HG03103 (cell line): ENCODE results near the gene NDN.
"Not testable (repeated sequence)": the region's sequence is repeated elsewhere in the genome, so short reads cannot be mapped to it uniquely, and the experiment has no call there.

Source experiments
- ATAC-seq: cut with Tn5 transposase; IDR thresholded peaks from one replicate; pipeline ENCODE4 v1.9.1; 2021; ENCODE audit warnings: low read depth; ENCODE audit not compliant: unreplicated experiment

The NDN gene, protein sequence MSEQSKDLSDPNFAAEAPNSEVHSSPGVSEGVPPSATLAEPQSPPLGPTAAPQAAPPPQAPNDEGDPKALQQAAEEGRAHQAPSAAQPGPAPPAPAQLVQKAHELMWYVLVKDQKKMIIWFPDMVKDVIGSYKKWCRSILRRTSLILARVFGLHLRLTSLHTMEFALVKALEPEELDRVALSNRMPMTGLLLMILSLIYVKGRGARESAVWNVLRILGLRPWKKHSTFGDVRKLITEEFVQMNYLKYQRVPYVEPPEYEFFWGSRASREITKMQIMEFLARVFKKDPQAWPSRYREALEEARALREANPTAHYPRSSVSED

DNA sequence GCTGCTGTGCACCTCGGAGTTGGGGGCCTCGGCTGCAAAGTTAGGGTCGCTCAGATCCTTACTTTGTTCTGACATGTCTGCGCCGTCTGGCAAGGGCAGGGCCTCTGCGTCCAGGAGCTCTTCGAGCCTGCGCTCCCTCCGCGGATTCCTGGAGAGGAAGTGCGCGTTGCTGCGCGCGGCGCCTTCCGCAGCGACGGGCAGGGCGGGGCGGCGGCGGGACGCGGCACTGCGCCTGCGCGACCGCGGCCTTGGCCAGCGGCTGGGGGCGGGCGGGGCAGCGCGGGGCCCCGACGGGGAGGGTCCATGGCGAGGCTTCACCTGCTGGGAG is at the start of gene NDN:
Gene NDN, minus strand, starts transcription at position 163 of the 328 bp plus-strand sequence. Its CDS starts 88 bp downstream, at position 75.
- no peak for ATAC-seq

DNA sequence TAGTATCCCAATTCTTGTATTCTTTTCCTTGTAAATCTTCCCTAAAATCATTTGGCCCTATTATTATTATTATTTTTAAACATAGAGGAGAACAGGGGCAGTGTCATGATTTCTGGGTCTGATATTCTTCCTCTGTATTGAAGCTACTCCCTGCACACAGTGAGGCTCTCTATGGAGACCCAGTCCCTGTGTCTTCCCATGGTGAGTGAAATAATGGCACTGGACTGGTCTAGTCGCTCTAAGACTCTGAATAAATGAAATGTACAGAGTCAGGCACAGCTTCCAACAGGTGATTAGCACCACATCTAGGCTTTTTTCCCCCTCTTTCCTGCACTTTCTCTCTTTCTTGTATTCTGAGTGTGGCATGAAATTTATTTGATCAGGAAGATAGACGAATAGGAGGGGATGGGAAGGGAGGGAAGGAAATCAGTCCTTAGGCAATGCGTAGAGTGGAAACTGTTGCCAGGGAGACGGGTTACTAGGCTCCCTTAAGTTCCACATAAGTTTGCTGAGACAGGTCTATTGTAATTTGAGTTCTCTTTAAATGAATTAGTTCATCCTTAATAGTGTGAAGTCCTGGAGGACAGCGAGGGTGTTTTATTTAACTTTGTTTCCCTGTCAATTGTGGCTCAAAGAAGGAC is 49.0 kb upstream of the NDN start:
- no peak for ATAC-seq

DNA sequence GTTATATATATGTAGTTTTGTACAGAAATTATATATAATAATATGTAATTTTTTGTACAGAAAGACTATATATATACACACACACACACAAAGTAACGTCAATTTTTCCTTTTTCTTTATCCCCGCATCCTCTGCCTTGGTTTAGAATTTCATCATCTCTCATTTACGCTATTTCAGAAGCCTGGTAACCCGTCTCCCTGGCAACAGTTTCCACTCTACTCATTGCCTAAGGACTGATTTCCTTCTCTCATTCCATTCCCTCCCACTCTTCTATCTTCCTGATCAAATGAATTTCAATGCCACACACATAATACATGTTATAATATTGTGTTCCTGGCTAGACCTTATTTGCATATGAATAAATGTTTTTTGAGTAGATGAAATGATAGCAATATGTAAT is 47.8 kb upstream of the NDN start:
- ATAC-seq, result no peak

DNA sequence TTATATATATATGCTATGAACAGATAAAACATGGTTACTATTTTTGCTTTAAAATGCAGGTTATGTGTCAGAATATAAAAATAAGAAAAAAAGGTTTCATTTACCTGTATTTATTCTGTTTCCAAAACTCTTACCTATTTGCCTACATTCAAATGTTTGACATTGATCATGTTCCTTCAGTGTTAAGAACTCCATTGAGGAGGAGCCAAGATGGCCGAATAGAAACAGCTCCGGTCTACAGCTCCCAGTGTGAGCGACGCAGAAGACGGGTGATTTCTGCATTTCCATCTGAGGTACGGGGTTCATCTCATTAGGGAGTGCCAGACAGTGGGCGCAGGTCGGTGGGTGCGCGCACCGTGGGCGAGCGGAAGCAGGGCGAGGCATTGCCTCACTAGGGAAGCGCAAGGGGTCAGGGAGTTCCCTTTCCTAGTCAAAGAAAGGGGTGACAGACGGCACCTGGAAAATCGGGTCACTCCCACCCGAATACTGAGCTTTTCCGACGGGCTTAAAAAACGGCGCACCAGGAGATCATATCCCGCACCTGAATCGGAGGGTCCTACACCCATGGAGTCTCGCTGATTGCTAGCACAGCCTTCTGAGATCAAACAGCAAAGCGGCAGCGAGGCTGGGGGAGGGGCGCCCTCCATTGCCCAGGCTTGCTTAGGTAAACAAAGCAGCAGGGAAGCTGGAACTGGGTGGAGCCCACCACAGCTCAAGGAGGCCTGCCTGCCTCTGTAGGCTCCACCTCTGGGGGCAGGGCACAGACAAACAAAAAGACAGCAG is 27.0 kb upstream of the NDN start:
- ATAC-seq, result not testable (repeated sequence)

DNA sequence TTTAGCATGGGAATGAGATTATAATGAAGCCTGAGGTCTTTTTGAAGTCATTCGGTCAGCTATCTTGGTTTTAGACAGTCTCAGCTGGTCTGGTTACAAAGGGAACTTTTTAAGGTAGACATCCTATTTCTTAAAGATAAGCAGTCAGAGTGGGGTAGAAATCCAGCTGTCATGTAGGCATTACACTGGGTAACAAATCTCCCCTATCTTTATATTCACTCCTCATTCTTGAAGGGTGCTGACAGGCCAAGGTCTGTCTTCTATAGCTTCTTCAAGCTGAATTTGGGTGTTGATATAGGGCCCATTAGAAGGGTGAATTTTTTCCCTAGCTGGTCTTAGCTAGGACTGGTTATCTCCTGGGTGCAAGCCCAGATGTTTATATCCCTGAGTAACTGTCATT is 21.2 kb upstream of the NDN start:
- ATAC-seq, result no peak

DNA sequence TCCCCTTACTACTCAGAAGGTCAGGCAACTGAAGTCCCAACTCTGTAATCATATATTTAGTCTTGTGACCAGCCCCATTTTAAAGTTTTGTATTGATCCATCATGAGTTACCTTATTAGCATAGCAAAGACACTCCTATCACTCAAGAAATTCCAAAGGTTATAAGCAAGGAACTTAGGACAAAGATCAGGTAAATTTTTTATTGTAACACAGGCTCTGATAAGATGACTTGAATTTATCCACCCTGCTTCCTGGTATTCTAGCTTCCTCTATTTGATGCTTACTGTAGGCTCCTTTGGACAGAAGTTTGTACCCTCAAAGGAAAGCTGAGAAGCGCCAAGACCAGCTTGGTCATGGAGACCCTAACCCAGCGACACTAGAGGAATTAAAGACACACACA is 8.2 kb upstream of the NDN start:
- ATAC-seq, result no peak

DNA sequence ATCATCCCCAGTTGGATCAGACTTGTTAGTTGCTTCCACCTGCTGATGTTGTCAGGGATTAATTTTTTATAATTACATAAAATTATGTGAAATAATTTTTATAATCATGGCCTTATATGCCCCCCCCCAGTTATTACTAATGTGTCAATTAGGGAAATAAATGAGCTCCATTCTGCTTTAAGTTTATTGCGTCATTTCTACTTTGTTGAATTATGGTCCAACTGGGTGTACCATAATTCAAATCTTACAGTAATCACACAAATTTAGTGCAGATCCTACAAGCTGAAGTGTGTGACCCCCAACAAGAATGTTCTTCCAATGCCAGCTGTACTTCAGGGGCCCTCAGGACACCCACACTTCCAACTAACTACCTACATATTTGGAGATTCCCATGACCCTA is 7.5 kb upstream of the NDN start:
- ATAC-seq, result no peak

DNA sequence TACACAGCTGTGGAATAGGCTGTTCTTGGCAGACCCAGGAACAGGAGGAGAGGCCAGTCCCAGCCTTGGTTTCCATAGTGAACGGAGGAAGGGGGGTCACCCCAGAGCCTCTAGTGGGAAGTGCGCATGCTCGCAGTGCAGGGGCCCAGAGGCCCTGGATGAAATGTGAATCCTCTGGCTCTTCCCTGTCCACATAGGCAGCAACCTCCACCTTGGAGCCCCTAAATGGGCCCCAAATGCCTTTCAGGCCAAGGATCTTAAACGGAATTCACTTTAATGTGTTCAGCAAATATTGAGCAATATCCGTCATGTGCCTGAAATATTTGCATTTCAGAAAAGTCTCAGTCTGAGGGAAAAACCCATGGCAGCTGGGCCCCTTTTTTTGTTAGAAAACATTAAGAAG is 3.3 kb upstream of the NDN start:
- ATAC-seq, result no peak

DNA sequence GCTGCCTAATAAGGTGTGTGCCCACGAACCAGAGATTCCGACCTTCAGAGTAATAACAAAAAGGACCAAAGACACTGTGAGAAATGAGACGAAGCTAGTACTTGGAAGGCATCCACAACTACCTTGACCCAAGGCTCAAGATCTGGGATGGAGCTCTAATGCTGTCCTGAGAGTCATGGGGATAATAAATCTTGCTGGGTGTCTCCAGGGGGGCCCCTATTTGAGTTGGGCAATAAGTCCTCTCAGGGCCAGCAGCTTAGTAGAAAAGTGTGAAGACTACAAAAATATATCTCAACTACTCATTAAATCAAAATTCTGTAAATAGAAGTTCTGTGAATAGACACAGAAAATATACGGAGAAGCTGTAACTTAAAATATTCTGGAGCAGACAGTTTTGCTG is 2.9 kb upstream of the NDN start:
- no peak for ATAC-seq

DNA sequence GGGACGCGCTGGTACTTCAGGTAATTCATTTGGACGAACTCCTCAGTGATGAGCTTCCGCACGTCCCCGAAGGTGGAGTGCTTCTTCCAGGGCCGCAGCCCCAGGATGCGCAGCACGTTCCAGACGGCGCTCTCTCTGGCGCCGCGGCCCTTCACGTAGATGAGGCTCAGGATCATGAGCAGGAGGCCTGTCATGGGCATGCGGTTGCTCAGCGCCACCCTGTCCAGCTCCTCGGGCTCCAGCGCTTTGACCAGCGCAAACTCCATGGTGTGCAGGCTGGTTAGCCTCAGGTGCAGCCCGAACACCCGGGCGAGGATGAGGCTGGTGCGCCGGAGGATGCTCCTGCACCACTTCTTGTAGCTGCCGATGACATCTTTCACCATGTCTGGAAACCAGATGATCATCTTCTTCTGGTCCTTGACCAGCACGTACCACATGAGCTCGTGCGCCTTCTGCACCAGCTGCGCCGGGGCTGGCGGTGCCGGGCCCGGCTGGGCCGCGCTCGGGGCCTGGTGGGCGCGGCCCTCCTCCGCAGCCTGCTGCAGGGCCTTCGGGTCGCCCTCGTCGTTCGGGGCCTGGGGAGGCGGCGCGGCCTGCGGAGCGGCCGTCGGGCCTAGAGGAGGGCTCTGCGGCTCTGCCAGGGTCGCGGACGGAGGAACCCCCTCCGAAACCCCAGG is 501 bp downstream of the NDN start:
- ATAC-seq, result no peak

DNA sequence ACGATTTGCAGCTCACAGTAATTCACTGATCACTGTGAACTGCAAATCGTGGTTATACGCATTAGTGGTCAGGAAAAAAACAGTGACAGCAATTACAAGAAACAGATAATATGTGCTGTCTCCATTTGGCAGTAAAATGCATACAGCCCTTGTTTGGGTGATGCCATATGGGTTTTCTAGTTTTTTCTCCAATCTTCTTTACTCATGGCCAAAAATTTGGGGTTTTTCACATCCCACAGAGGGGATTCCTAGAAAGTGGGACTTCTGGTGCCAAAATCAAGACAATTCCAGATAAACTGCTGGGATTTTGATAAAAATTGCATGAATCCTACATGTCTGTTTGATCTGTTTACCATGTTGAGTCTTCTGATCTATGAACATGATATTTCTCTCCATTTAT is 15.6 kb downstream of the NDN start:
- ATAC-seq, result no peak

DNA sequence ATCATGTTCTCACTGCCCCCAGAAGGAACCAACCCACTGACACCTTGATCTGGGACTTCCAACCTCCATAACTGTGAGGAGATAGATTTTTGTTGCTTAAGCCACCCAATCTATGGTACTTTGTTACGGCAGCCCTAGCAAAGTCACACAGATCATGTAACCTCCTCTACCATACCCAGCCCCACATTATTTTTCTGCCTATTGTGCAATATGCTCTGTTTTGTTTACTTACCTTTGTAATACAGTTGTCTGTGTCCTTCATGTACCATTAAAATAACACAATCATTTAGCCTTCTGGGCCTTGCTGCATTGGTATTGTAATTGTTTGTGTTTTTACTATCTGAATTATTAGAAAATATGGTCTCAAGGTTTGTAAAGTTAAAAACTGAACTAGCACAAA is 16.1 kb downstream of the NDN start:
- no peak for ATAC-seq

DNA sequence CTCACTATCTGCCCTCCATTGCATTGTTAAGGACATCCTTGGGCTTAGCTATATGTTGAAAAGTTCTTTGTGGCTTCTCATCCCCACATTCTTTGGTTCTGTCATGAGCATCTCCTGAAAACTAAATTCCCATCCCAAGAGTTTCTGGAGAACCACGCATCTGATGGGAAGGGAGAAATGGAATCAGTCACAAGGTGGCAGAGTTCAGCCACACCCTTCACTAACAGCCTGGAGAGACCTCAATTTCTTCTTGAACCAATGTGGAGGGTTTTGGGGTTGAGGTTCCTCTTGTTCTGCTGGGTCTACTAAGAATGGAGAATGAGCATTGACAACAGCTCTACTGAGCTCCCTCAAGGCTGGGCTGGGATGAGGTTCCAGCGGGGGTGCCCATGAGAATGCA is 23.9 kb downstream of the NDN start:
- no peak for ATAC-seq

DNA sequence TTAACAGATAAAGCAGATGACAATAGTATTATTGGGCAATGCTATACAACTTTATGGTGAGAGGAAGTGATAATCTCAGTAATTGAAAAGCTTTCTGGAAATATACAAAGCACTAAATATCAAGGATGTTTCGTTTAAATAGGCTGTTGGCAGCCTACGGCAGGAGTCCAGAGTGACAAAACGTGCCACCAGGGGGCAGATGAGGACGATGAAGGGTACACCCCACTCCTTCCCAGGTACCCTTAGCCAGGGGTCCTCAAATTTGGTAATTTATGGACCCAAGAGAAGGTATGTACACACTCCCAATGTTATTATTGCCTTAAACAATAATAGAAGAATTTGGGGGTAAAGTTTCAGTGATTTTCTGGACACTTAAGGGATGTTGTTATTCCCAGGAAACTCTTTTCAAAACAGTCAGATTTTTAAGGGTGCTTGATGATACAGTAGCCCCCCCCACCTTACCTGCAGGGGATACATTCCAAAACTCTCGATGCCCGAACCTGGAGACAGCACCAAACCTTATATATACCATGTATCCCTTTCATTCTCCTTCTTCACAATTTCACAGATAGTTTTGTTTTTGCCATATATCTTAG is 38.1 kb downstream of the NDN start:
- no peak for ATAC-seq

DNA sequence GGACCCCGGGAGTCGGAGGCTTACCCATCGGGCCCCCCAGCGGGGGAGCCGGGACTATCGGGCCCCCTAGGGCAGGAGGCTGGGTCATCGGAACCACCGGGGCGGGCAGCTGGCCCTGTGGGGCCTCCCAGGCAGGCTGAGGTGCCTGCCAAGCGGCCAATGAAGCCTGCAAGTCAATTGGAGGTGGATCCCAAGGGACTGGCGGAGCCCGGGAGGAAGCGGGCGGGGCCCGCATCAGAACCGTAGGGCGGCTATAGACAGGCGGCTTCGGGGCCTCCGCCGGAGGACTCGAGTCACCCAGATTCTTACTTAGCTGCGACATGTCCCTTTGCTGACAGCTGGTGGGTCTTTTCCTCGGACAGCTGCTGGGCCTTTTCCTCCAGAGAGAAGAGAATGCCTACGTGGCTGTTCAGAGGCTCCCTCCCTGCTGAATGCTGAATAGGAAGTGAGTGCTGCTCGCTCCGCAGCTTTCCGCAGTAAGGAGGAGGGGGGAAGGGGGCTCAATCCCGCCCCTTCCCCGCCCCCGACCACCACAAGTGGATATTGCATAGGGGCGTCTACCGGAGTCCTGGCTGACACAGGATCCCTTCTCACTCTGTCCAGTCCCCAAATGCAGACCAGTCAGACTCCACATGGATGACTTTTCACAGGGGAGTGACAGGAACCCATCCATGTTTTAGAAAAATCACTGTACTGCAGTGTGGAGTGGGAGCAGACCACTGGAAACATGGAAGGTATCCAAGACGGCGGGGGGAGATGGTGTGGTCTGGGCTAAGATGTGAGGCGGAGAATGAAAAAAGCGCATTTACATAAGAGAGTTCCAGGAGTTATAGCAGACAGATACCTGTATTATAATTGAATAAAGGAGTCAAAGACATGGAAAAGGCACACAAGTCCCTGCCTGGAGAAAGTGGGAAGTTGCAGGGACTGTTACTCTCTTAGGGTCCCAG is 39.4 kb downstream of the NDN start, which contains the start of gene MAGEL2:
Gene MAGEL2, minus strand, starts transcription at position 447 of the 950 bp plus-strand sequence. Its CDS starts 125 bp downstream, at position 322.
- no peak for ATAC-seq

DNA sequence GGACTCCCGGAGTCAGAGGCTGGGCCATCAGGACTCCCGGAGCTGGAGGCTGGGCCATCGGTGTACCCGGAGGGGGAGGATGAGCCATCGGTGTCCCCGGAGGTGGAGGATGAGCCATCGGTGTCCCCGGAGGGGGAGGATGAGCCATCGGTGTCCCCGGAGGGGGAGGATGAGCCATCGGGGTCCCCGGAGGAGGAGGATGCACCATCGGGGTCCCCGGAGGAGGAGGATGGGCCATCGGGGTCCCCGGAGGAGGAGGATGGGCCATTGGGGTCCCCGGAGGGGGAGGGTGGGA is 40.2 kb downstream of the NDN start:
- ATAC-seq, result no peak

DNA sequence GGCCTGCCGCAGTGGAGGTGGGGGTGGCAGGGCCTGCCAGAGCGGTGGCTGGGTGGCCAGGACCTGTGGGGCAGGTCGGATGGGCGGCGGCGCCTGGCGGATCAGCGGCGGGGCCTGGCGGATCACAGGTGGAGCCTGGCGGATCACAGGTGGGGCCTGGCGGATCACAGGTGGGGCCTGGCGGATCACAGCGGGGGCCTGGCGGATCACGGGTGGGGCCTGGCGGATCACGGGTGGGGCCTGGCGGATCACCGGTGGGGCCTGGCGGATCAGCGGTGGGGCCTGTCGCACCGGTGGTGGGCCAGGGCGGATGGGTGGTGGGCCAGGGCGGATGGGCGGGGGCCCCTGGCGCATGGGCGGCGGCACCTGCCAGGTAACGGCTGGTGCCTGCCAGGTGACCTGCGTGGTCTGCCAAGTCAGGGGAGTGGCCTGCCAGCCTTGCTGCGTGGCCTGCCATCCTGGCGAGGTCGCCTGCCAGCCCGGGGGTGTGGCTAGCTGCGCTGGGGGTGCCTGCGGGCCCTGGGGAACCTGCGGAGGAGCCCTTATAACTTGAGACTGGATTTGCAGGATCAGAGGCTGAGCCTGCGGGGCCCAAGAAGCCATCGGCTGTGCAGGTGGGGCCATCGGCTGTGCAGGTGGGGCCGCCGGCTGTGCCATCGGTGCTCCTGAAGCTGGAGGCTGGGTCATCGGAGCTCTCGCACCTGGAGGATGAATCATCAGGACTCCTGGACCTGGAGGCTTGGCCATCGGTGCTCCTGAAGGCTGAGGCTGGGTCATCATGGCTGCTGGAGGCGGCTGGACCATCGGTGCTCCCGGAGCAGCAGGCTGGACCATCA is 40.7 kb downstream of the NDN start:
- no peak for ATAC-seq

DNA sequence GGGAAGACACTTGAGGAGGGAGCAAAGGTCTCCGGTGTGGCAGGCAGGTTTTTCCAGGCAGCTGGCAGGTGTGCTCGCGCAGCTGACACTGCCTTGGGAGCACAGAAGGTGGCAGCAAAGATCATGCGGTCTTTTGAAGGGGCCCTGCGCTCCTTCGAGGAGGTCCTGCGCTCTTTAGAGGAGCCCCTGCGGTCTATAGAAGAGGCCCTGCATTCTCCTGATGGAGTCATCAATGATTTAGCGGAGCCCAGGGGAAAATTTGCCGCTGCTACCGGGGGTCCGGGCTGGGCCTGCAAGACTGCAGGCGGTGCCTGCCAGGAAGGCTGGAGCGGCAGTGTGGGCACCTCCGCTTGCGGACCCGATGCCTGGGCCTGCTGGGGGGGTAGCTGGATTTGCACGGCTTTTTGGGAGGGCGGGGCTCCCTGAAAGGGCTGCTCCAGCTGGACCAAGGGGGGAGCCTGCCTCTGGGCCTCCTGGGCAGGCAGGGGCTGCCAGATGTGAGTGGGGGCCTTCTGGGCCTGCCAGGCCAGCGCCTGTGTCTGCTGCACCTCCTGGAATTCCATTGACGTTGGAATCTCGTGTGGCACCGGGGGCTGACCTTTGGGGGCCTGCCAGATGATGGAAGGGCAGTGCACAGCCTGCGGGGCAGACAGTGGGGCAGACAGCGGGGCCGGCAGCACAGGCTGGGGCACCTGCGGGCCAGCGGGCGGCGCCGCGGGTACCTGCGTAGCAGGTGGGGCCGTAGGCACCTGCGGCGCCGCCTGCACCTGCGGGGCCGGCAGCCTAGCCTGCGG is 41.5 kb downstream of the NDN start:
- ATAC-seq, result no peak
